K562 (cell line): ENCODE data around the gene SPAG4. TPM values are rescaled to one million over a fixed set of nuclear protein-coding genes. Genes with fewer than 3 reads are reported as not detected.

Source experiments
- CCAR2 ChIP-seq: fragments of 200-400 bp; formaldehyde crosslinking; IDR thresholded peaks from 2 replicates; pipeline ENCODE4 v1.6.1; 2017; ENCODE audit warnings: mild to moderate bottlenecking, low read depth, low read length
- FUS ChIP-seq: fragments of 200-400 bp; formaldehyde crosslinking; optimal IDR thresholded peaks from 2 replicates; pipeline ENCODE3; 2017; ENCODE audit warnings: low read depth, low read length
- MYBL2 ChIP-seq, 2 experiments: fragments of 450-650 bp in 1 of 2; sonication (generic) in 1 of 2; formaldehyde crosslinking in 1 of 2; IDR thresholded peaks; 2 replicates each; pipeline versions ENCODE4 v1.6.1 to v1.8.1; 2017 to 2022; ENCODE audit warnings: borderline replicate concordance in 1 of 2, inconsistent platforms in 1 of 2, low read depth in 1 of 2, mild to moderate bottlenecking in 1 of 2, missing genetic modification reagents in 1 of 2, moderate library complexity in 1 of 2
- NFRKB ChIP-seq: fragments of 450-650 bp; IDR thresholded peaks from 2 replicates; pipeline ENCODE4 v1.6.1; 2016; ENCODE audit warnings: low read depth
- NRF1 ChIP-seq, 2 experiments: fragments of 450-650 bp; IDR thresholded peaks in 1 of 2; conservative IDR thresholded peaks in 1 of 2; 2 replicates each; pipeline ENCODE4 v1.6.1; 2014; ENCODE audit warnings: mild to moderate bottlenecking in 2 of 2
- NUFIP1 ChIP-seq: fragments of 450-650 bp; IDR thresholded peaks from 2 replicates; pipeline ENCODE4 v1.6.1; 2018; ENCODE audit not compliant: partially characterized antibody
- SIN3A ChIP-seq, 2 experiments: fragments of 150-350 bp in 1 of 2; IDR thresholded peaks; 2 replicates each; pipeline ENCODE4 v1.6.1; 2011 to 2016; ENCODE audit warnings: borderline replicate concordance in 2 of 2, low read depth in 2 of 2, low read length in 2 of 2, mild to moderate bottlenecking in 2 of 2, moderate library complexity in 2 of 2; ENCODE audit not compliant: control insufficient read depth in 1 of 2
- U2AF2 ChIP-seq: fragments of 200-400 bp; formaldehyde crosslinking; optimal IDR thresholded peaks from 2 replicates; pipeline ENCODE3; 2017; ENCODE audit warnings: low read depth, mild to moderate bottlenecking, low read length
- XRCC4 ChIP-seq: IDR thresholded peaks from one replicate; pipeline ENCODE4 v1.6.1; 2011; ENCODE audit not compliant: insufficient read depth, insufficient read length; ENCODE audit errors: extremely low read depth
- ZBTB7A ChIP-seq: IDR thresholded peaks from 2 replicates; pipeline ENCODE4 v1.6.1; 2011; ENCODE audit warnings: low read depth, mild to moderate bottlenecking, low read length, moderate library complexity, borderline replicate concordance; ENCODE audit not compliant: control insufficient read depth
- ZNF121 ChIP-seq: sonication (generic); formaldehyde crosslinking; conservative IDR thresholded peaks from 2 replicates; pipeline ENCODE4 v1.8.0; 2022; ENCODE audit warnings: missing genetic modification reagents
- ZNF184 ChIP-seq: sonication (generic); formaldehyde crosslinking; IDR thresholded peaks from 2 replicates; pipeline ENCODE4 v1.5.0; 2020; ENCODE audit warnings: missing genetic modification reagents
- ZNF311 ChIP-seq: fragments of 250-450 bp; sonication (Bioruptor Pico); IDR thresholded peaks from 2 replicates; pipeline ENCODE4 v1.4.0; 2020; ENCODE audit warnings: mild to moderate bottlenecking, moderate library complexity
- ZNF699 ChIP-seq: fragments of 250-450 bp; sonication (Bioruptor Pico); IDR thresholded peaks from 2 replicates; pipeline ENCODE4 v1.8.0; 2021; ENCODE audit warnings: mild to moderate bottlenecking, moderate library complexity; ENCODE audit not compliant: insufficient replicate concordance
- polyA plus RNA-seq, 8 experiments: library from polyadenylated mRNA; depleted of rRNA in 4 of 8; stranded (reverse) in 5 of 8; unstranded in 3 of 8; fragments of >200 nt; fragmentation: Nextera tagmentation in 2 of 8; fragmentation: Illumina TruSeq in 1 of 8; extraction: Ambion mirVana in 2 of 8; extraction: Trizol in 1 of 8; gene quantifications; 2 replicates each; pipeline versions ENCODE4 v1.2.1 to v1.2.3, GENCODE V29; 2011 to 2014; ENCODE audit warnings: inconsistent platforms in 1 of 8, missing spikeins in 1 of 8
- total RNA-seq, 7 experiments: library from RNA; depleted of rRNA in 6 of 7; stranded (reverse); fragments of >200 nt in 6 of 7; fragmentation: Illumina TruSeq in 2 of 7; extraction: Trizol in 2 of 7; gene quantifications; 2 replicates each; pipeline versions ENCODE4 v1.2.1 to v1.2.3, GENCODE V29; 2011 to 2021; ENCODE audit warnings: low replicate concordance in 1 of 7
- TF ChIP-seq, protein P1 (sequence below): fragments of 250-450 bp; sonication (Bioruptor Pico); IDR thresholded peaks from 2 replicates; pipeline ENCODE4 v1.4.0; 2020
- TF ChIP-seq, protein P2 (sequence below): fragments of 450-650 bp; IDR thresholded peaks from 2 replicates; pipeline ENCODE4 v1.6.1; 2016; ENCODE audit warnings: borderline replicate concordance
- TF ChIP-seq, protein P3 (sequence below), 2 experiments: fragments of 450-650 bp; conservative IDR thresholded peaks; 2 replicates each; pipeline ENCODE4 v1.6.1; 2017; ENCODE audit warnings: mild to moderate bottlenecking in 2 of 2, moderate library complexity in 2 of 2

SPAG4 gene
- total and polyA plus RNA-seq, 9 of the 15 experiments (the other 6 are each of a cell fraction or from before 2014, with no cell fraction given) = 1.6 to 11.4 (median 4.6) TPM

DNA sequence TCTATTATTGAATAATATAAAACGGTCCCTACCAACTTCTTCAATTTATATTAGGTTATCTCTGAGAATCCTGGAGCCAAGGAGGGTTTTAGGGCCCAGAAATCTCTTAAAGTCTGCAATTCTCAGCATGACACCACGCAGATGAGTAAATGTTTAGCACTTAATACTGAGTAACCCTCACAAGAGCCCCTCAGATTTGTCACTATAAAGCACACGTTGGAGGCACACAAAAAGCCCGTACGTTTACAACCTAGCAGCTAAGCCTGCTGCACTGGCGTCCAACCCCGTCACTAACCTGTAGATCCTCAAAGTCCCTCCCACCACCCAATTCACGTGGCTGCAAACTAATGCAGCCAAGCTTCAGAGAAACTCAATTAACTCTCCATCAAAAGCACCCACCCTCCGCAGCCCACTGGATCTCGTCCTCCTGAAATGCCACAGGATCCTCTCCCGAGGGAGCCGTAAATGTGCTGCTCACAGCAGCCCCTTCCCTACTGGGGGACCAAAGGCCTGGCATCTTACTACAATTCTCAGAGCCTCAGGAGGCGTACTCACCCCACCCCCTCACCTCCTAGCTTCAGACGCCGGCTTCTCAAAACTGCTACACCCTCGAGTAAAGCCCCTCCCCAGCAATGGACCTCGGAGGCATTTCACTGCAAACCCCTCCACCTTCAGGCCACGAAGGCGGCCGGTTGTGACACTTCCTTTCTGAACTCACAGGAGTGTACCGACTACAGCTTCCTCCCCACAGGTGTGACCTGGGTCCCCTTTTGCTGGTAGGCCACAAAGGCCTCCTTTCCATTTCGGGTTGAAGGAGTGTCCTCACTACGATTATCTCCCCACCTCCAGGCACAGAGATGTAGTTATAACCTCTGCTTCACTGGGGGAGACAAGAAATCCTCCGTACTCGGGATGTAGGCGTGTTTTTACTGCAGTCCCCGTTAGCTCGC lies 48.2 kb downstream of the SPAG4 start (continued):
- TF ChIP-seq, protein P1, sequence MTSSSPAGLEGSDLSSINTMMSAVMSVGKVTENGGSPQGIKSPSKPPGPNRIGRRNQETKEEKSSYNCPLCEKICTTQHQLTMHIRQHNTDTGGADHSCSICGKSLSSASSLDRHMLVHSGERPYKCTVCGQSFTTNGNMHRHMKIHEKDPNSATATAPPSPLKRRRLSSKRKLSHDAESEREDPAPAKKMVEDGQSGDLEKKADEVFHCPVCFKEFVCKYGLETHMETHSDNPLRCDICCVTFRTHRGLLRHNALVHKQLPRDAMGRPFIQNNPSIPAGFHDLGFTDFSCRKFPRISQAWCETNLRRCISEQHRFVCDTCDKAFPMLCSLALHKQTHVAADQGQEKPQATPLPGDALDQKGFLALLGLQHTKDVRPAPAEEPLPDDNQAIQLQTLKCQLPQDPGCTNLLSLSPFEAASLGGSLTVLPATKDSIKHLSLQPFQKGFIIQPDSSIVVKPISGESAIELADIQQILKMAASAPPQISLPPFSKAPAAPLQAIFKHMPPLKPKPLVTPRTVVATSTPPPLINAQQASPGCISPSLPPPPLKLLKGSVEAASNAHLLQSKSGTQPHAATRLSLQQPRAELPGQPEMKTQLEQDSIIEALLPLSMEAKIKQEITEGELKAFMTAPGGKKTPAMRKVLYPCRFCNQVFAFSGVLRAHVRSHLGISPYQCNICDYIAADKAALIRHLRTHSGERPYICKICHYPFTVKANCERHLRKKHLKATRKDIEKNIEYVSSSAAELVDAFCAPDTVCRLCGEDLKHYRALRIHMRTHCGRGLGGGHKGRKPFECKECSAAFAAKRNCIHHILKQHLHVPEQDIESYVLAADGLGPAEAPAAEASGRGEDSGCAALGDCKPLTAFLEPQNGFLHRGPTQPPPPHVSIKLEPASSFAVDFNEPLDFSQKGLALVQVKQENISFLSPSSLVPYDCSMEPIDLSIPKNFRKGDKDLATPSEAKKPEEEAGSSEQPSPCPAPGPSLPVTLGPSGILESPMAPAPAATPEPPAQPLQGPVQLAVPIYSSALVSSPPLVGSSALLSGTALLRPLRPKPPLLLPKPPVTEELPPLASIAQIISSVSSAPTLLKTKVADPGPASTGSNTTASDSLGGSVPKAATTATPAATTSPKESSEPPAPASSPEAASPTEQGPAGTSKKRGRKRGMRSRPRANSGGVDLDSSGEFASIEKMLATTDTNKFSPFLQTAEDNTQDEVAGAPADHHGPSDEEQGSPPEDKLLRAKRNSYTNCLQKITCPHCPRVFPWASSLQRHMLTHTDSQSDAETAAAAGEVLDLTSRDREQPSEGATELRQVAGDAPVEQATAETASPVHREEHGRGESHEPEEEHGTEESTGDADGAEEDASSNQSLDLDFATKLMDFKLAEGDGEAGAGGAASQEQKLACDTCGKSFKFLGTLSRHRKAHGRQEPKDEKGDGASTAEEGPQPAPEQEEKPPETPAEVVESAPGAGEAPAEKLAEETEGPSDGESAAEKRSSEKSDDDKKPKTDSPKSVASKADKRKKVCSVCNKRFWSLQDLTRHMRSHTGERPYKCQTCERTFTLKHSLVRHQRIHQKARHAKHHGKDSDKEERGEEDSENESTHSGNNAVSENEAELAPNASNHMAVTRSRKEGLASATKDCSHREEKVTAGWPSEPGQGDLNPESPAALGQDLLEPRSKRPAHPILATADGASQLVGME (CRISPR knock-in tag) = no peak
- TF ChIP-seq, protein P2, sequence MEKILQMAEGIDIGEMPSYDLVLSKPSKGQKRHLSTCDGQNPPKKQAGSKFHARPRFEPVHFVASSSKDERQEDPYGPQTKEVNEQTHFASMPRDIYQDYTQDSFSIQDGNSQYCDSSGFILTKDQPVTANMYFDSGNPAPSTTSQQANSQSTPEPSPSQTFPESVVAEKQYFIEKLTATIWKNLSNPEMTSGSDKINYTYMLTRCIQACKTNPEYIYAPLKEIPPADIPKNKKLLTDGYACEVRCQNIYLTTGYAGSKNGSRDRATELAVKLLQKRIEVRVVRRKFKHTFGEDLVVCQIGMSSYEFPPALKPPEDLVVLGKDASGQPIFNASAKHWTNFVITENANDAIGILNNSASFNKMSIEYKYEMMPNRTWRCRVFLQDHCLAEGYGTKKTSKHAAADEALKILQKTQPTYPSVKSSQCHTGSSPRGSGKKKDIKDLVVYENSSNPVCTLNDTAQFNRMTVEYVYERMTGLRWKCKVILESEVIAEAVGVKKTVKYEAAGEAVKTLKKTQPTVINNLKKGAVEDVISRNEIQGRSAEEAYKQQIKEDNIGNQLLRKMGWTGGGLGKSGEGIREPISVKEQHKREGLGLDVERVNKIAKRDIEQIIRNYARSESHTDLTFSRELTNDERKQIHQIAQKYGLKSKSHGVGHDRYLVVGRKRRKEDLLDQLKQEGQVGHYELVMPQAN = peak; percentile 71
- no peak for TF ChIP-seq ZNF184 (CRISPR knock-in tag)
- no peak for TF ChIP-seq XRCC4
- TF ChIP-seq ZNF699 (CRISPR knock-in tag) = no peak
- no peak for TF ChIP-seq CCAR2
- no peak for TF ChIP-seq MYBL2 (IDR thresholded peaks at IDR 0.05; ENCODE audit: low read depth)
- TF ChIP-seq MYBL2 (CRISPR knock-in tag; IDR thresholded peaks at IDR 0.05; ENCODE audit: borderline replicate concordance) = no peak
- TF ChIP-seq FUS = no peak
- TF ChIP-seq ZBTB7A = no peak
- no peak for TF ChIP-seq NFRKB
- TF ChIP-seq ZNF311 (CRISPR knock-in tag) = no peak
- TF ChIP-seq ZNF121 (CRISPR knock-in tag) = no peak
- no peak for TF ChIP-seq U2AF2
- no peak for TF ChIP-seq NUFIP1
- peak in 1 of 2 experiments; percentile 20; a peak in 1 of 4 replicates for TF ChIP-seq SIN3A (IDR thresholded peaks at IDR 0.05; ENCODE audit: borderline replicate concordance in 2 of 2, control insufficient read depth in 1 of 2, low read depth in 2 of 2, low read length in 2 of 2)
- TF ChIP-seq NRF1 (conservative IDR thresholded peaks at IDR 0.05 in 1 of 2, IDR thresholded peaks at IDR 0.05 in 1 of 2) = no peak
- TF ChIP-seq, protein P3, sequence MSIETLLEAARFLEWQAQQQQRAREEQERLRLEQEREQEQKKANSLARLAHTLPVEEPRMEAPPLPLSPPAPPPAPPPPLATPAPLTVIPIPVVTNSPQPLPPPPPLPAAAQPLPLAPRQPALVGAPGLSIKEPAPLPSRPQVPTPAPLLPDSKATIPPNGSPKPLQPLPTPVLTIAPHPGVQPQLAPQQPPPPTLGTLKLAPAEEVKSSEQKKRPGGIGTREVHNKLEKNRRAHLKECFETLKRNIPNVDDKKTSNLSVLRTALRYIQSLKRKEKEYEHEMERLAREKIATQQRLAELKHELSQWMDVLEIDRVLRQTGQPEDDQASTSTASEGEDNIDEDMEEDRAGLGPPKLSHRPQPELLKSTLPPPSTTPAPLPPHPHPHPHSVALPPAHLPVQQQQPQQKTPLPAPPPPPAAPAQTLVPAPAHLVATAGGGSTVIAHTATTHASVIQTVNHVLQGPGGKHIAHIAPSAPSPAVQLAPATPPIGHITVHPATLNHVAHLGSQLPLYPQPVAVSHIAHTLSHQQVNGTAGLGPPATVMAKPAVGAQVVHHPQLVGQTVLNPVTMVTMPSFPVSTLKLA (conservative IDR thresholded peaks at IDR 0.05) = peak; percentile 59 to 75; a peak in 3 of 4 replicates
